DOHH2 (cell line): ENCODE data around the gene AJAP1.

Experiments
- CTCF ChIP-seq: fragments of 200-600 bp; sonication (generic); IDR thresholded peaks from one replicate; pipeline ENCODE4 v1.5.1; 2014; ENCODE audit warnings: antibody characterized with exemption, mild to moderate bottlenecking, low read depth, low read length; ENCODE audit not compliant: poor library complexity, severe bottlenecking
- EZH2phosphoT487 ChIP-seq: fragments of 200-600 bp; sonication (generic); IDR thresholded peaks from 2 replicates; pipeline ENCODE4 v1.6.1; 2017; ENCODE audit warnings: borderline replicate concordance, mild to moderate bottlenecking, antibody characterized with exemption, low read length, moderate library complexity, mixed read lengths

- TF ChIP-seq EZH2phosphoT487 (no peak), CTCF (no peak)
These were observed 26.6 kb downstream of the AJAP1 start for GRCh38 chr1:4681026-4681425.
